ENCODE data around the gene ELAVL4. TPM values are rescaled to one million over a fixed set of nuclear protein-coding genes. Genes with fewer than 3 reads are reported as not detected.
A peak's percentile ranks its signal among the peaks of the same experiment; 100 is the strongest.

The ELAVL4 gene
- total RNA-seq, 6 donors from 2014 or later: 0.10 to 0.20 TPM; not detected in 4

DNA sequence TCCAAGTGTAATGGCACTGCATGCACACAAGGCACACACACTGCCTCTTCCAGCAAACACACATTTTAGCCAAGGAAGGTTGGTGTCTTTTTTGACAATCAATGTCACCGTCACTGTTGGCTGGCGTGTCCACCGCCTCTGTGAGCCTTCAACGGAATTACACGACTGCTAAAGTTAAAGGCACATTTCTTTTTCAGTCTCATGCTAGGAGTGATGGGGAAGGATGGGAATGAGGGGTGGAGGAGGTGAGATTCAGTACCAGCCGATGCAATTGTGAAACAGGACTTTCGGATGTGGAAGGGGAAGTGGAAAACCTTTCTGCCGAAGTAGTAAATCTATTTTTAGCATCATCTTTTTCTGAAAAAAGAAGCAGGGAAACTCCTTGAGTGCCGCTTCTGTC is 1.4 kb downstream of the ELAVL4 start:
- 10 to 20% methylated on average over 9 of the region's 9 CpGs for WGBS, 2 donors
- ATAC-seq (ENCODE audit: low FRiP score in 2 of 2) (peak in 1 of 2 donors; percentile 28), DNase-seq (no peak)
- no peak overlapping the region for H3K4me3 ChIP-seq
- H3K9me3 ChIP-seq: no peaks in the 10 kb centered on the region
- no peaks in the 10 kb centered on the region for H3K36me3 ChIP-seq
- no peak overlapping the region for H3K27ac ChIP-seq
- no peaks in the 10 kb centered on the region for H3K4me1 ChIP-seq
- TF ChIP-seq POLR2A (IDR thresholded peaks at IDR 0.05) (no peak), POLR2AphosphoS5 (IDR thresholded peaks at IDR 0.05) (no peak), EP300 (IDR thresholded peaks at IDR 0.05) (no peak)
- TF ChIP-seq, protein P1, sequence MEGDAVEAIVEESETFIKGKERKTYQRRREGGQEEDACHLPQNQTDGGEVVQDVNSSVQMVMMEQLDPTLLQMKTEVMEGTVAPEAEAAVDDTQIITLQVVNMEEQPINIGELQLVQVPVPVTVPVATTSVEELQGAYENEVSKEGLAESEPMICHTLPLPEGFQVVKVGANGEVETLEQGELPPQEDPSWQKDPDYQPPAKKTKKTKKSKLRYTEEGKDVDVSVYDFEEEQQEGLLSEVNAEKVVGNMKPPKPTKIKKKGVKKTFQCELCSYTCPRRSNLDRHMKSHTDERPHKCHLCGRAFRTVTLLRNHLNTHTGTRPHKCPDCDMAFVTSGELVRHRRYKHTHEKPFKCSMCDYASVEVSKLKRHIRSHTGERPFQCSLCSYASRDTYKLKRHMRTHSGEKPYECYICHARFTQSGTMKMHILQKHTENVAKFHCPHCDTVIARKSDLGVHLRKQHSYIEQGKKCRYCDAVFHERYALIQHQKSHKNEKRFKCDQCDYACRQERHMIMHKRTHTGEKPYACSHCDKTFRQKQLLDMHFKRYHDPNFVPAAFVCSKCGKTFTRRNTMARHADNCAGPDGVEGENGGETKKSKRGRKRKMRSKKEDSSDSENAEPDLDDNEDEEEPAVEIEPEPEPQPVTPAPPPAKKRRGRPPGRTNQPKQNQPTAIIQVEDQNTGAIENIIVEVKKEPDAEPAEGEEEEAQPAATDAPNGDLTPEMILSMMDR (IDR thresholded peaks at IDR 0.05): no peak
- H3K27me3 ChIP-seq: no peaks in the 10 kb centered on the region

DNA sequence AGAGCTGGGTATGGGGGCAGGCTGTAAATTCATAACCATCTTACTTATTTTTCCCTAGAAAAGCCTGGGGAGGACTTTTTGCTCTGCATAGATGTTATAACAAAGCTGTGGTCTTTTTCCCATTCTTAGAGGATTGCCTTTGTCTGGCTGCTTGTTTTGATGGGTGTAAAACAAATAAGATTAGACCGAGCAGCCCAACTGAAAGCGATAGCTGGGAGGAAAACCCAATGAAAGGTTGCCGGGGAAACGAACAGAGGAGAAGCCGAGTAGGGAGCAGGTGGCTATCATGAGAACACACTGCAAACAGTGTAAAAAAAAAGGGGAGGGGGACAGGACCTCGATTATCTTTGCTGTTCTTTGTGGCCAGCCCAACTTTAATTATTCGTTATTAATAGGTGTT is 1.9 kb downstream of the ELAVL4 start:
- DNase-seq (no peak), ATAC-seq (ENCODE audit: low FRiP score in 2 of 2) (no peak)
- WGBS, 2 donors: 4 to 9% methylated on average over 7 of the region's 7 CpGs

DNA sequence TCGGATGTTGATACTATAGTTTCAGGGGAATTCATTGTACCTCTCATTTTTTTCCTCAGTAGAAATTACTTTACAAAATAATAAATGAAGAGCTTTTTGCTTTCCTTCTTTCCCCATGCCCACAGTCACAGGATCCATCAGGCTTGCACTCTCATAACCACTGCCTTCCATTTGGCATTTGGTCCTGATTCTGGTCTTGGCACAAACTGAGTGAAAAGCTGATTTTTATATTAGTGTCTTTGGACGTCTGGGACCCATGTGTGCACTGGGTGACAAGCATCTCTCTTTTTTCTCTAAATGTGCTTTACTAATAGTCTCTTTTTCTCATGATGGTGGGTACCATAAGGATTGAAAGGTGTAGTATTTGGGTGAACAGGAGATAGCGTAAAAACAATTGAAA is 2.8 kb downstream of the ELAVL4 start:
- Histone ChIP-seq H3K36me3 (no peaks in the 10 kb centered on the region), H3K27ac (no peak overlapping the region), H3K4me1 (no peaks in the 10 kb centered on the region), H3K27me3 (no peaks in the 10 kb centered on the region), H3K4me3 (no peak overlapping the region), H3K9me3 (no peaks in the 10 kb centered on the region)
- ATAC-seq (ENCODE audit: low FRiP score in 2 of 2): no peak
- TF ChIP-seq, protein P1 (IDR thresholded peaks at IDR 0.05): no peak
- TF ChIP-seq POLR2AphosphoS5 (IDR thresholded peaks at IDR 0.05) (no peak), POLR2A (IDR thresholded peaks at IDR 0.05) (no peak), EP300 (IDR thresholded peaks at IDR 0.05) (no peak)
- 79 to 83% methylated on average over 3 of the region's 3 CpGs for WGBS, 2 donors
- no peak for DNase-seq

More for the DNA sequence above, 1.9 kb downstream of the ELAVL4 start:
- H3K27ac ChIP-seq: no peak overlapping the region
- no peaks in the 10 kb centered on the region for H3K36me3 ChIP-seq
- no peaks in the 10 kb centered on the region for H3K27me3 ChIP-seq
- TF ChIP-seq, protein P1 (IDR thresholded peaks at IDR 0.05): no peak
- no peak for TF ChIP-seq POLR2A (IDR thresholded peaks at IDR 0.05)
- no peak for TF ChIP-seq EP300 (IDR thresholded peaks at IDR 0.05)
- TF ChIP-seq POLR2AphosphoS5 (IDR thresholded peaks at IDR 0.05): no peak
- no peaks in the 10 kb centered on the region for H3K4me1 ChIP-seq
- H3K4me3 ChIP-seq: no peak overlapping the region
- H3K9me3 ChIP-seq: no peaks in the 10 kb centered on the region

DNA sequence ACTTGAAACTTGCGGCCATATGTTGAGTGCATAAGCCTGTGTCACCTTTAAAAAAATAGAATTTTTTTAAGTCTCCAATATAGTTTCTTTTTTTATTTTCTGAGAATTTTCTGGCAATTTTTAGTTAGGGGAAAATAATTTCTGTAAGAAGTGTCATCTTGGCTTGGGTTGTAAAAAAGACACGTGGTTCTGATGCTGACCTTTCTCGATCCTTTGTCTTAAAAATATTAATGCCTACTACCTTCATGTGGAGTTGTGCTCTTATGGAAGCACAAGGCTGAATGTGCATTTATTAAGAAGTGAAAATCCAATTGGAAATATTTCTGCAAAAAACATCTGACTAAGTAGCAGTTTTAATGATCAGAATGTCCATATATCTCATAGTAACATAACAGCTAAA is 3.5 kb downstream of the ELAVL4 start:
- WGBS, 2 donors: 88 to 93% methylated on average over 3 of the region's 3 CpGs

DNA sequence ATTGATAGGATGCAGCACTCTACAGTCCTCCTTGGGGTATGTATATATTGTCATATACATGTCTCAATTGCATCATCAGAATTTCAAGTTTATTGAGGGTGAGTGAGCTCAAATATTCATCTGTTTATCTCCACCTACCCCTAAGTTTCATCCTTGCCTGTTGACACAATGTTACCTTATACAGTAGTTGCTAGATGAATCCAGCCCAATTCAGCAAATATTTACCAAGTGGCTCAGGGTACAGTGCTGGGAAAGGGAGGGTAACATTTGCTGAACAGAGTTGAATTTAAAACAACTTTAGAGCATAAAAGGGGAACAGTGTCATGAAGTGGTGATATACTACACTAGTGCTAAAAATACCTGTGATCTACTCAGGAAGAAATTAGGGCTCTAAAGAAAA is 14.4 kb downstream of the ELAVL4 start:
- no peaks in the 10 kb centered on the region for H3K4me1 ChIP-seq
- ATAC-seq (ENCODE audit: low FRiP score in 2 of 2) (no peak), DNase-seq (no peak)
- no peaks in the 10 kb centered on the region for H3K36me3 ChIP-seq
- no peak overlapping the region for H3K27ac ChIP-seq
- no peak overlapping the region for H3K4me3 ChIP-seq
- no peak for TF ChIP-seq POLR2AphosphoS5 (IDR thresholded peaks at IDR 0.05)
- TF ChIP-seq, protein P1 (IDR thresholded peaks at IDR 0.05): no peak
- no peak for TF ChIP-seq POLR2A (IDR thresholded peaks at IDR 0.05)
- no peak for TF ChIP-seq EP300 (IDR thresholded peaks at IDR 0.05)
- no peaks in the 10 kb centered on the region for H3K27me3 ChIP-seq
- no peaks in the 10 kb centered on the region for H3K9me3 ChIP-seq

More for the DNA sequence above, 3.5 kb downstream of the ELAVL4 start:
- Histone ChIP-seq H3K27me3 (no peaks in the 10 kb centered on the region), H3K9me3 (no peaks in the 10 kb centered on the region), H3K4me3 (no peak overlapping the region), H3K4me1 (no peaks in the 10 kb centered on the region), H3K36me3 (no peaks in the 10 kb centered on the region), H3K27ac (no peak overlapping the region)
- no peak for DNase-seq
- ATAC-seq (ENCODE audit: low FRiP score in 2 of 2): no peak
- TF ChIP-seq POLR2A (IDR thresholded peaks at IDR 0.05) (no peak), POLR2AphosphoS5 (IDR thresholded peaks at IDR 0.05) (no peak), EP300 (IDR thresholded peaks at IDR 0.05) (no peak)
- TF ChIP-seq, protein P1 (IDR thresholded peaks at IDR 0.05): no peak

All from upper lobe of left lung (tissue), 6 donors.